Esophagus squamous epithelium (tissue), 5 donors: Measurements from ENCODE around the gene CCDC197. TPM values are rescaled to one million over a fixed set of nuclear protein-coding genes. Genes with fewer than 3 reads are reported as not detected.

Experiments used
- DNase-seq: peaks from one replicate; lab custom pipeline; 2025; lab: John Stamatoyannopoulos, UW
- H3K27ac ChIP-seq, 4 donors: fragments of 200-600 bp; sonication (generic); one replicate each; pipeline ENCODE4 v1.5.1; 2016 to 2019; ENCODE audit warnings: mild to moderate bottlenecking in 1 of 4
- H3K27me3 ChIP-seq, 4 donors: fragments of 200-600 bp; sonication (generic); 1 replicate in 3 of 4; 2 replicates in 1 of 4; pipeline versions ENCODE4 v1.5.1 to v1.6.0; 2017 to 2021; ENCODE audit warnings: antibody characterized with exemption in 1 of 4
- H3K36me3 ChIP-seq, 3 donors: fragments of 200-600 bp; sonication (generic); one replicate each; pipeline ENCODE4 v1.5.1; 2016 to 2019
- H3K4me1 ChIP-seq, 3 donors: fragments of 200-600 bp; sonication (generic); one replicate each; pipeline ENCODE4 v1.5.1; 2017 to 2019
- H3K4me3 ChIP-seq, 4 donors: fragments of 200-600 bp; sonication (generic); 1 replicate in 3 of 4; 2 replicates in 1 of 4; pipeline ENCODE4 v1.5.1; 2016 to 2019; ENCODE audit warnings: mild to moderate bottlenecking in 2 of 4, moderate library complexity in 1 of 4
- H3K9me3 ChIP-seq, 3 donors: fragments of 200-600 bp; sonication (generic); one replicate each; pipeline ENCODE4 v1.5.1; 2016 to 2019
- POLR2A ChIP-seq, 4 donors: fragments of 450-650 bp; IDR thresholded peaks; one replicate each; pipeline ENCODE4 v1.6.1; 2017; ENCODE audit warnings: antibody characterized with exemption in 4 of 4, mild to moderate bottlenecking in 4 of 4, moderate library complexity in 3 of 4
- WGBS, 2 donors: methylation state at CpG; one replicate each; pipeline ENCODE4 v1.1.5; 2018; 5-methylcytosine and 5-hydroxymethylcytosine counted together
- intact Hi-C: fragments of 100-400 bp; cut with DNase I; formaldehyde crosslinking; loops from one replicate; pipeline ENCODE4 v1.15.0; 2022
- total RNA-seq, 4 donors: library from RNA; depleted of rRNA; stranded (reverse); fragments of >200 nt; gene quantifications; one replicate each; pipeline ENCODE4 v1.1.0, GENCODE V29; 2016
- TF ChIP-seq, protein P1 (sequence below), 6 experiments: fragments of 450-650 bp in 4 of 6; fragments of 200-600 bp in 2 of 6; sonication (generic) in 2 of 6; IDR thresholded peaks; one replicate each; pipeline ENCODE4 v1.5.1; 2016 to 2019; ENCODE audit warnings: antibody characterized with exemption in 6 of 6, mild to moderate bottlenecking in 4 of 6, moderate library complexity in 4 of 6
- donor health status: DM: yes; HTN: yes; CAD: no.

CCDC197 gene
- total RNA-seq, 4 donors from 2014 or later = not detected

DNA sequence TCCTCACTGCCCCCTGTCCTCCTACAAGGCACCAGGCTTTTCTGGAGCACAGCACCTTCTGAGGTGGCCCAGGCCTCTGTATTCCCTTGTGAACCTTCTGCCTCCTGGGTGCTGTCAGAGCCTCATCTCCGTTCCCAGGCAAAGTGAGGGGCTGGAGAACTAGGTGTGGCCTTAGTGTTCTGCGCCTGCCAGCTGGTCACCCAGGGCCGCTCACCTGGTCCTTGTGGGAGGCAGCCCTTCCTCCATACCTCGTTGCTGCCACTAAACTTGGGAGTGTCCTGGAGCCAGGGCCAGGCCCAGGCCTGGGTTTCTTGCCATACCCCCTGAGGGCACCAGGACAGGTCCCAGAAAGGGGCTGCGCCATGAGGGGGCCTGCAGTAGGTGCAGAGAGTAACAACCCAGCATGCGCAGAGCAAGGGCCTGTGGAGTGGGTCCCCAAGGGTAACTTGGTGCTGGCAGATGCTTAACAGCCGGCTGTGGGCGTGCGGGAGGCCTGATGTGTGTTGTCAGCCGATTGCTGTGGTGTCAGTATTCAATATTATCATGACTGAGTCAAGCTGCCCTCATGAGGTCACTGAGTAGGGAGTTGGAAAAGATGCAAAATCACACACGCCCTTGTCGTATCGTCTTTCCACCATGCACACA is 46.1 kb downstream of the CCDC197 start:
- WGBS, 2 donors = 74 to 77% methylated on average over 7 to 9 of the region's 13 CpGs
- Histone ChIP-seq H3K4me3 (no peak overlapping the region), H3K4me1 (peaks cover 0 to 11% (median 0%) of the 10 kb centered on the region in 3 donors), H3K9me3 (no peaks in the 10 kb centered on the region), H3K27me3 (no peaks in the 10 kb centered on the region), H3K36me3 (peaks cover 4 to 57% (median 4%) of the 10 kb centered on the region in 3 donors), H3K27ac (no peak overlapping the region)
- intact Hi-C loops = no loop called here
- no peak for DNase-seq
- TF ChIP-seq POLR2A (IDR thresholded peaks at IDR 0.05) = no peak
- TF ChIP-seq, protein P1, sequence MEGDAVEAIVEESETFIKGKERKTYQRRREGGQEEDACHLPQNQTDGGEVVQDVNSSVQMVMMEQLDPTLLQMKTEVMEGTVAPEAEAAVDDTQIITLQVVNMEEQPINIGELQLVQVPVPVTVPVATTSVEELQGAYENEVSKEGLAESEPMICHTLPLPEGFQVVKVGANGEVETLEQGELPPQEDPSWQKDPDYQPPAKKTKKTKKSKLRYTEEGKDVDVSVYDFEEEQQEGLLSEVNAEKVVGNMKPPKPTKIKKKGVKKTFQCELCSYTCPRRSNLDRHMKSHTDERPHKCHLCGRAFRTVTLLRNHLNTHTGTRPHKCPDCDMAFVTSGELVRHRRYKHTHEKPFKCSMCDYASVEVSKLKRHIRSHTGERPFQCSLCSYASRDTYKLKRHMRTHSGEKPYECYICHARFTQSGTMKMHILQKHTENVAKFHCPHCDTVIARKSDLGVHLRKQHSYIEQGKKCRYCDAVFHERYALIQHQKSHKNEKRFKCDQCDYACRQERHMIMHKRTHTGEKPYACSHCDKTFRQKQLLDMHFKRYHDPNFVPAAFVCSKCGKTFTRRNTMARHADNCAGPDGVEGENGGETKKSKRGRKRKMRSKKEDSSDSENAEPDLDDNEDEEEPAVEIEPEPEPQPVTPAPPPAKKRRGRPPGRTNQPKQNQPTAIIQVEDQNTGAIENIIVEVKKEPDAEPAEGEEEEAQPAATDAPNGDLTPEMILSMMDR (IDR thresholded peaks at IDR 0.05) = no peak

DNA sequence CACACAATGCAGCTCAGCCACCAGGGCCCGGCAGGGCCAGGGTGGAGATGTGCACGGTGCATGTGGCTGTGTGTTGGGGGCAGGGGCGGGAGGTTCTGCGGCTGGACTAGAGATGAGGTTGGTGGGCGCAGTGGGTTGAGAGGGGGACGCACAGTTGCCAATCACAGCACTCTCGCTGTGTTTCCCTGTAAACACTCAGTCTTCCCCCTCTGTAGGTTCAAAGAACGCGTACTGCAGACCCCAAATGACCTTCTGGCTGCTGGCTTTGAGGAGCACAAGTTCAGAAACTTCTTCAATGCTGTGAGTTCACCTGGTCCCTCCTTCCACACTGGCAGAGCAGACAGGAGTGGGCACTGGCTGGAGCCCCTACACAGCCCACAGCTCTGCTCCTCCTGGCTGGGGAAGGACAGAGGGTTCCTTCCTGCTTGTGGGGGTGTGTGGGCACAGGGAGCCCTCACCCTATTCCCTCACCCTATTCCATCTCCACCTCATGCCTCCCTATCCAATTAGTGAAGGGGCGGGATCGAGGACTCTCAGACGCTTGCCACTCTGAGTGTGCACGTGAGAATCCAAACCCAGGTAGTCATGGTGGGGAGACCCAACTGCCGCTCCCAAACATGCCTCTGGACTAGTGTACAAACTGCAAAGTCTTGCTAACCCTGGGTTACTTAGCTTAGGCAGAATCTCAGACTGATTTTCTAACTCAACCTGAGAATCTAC is 46.8 kb downstream of the CCDC197 start:
- Histone ChIP-seq H3K9me3 (no peaks in the 10 kb centered on the region), H3K36me3 (peaks cover 9 to 63% (median 9%) of the 10 kb centered on the region in 3 donors), H3K27ac (no peak overlapping the region), H3K27me3 (no peaks in the 10 kb centered on the region), H3K4me1 (peaks cover 0 to 11% (median 0%) of the 10 kb centered on the region in 3 donors), H3K4me3 (no peak overlapping the region)
- WGBS, 2 donors = 89 to 95% methylated on average over 6 to 7 of the region's 14 CpGs
- intact Hi-C loops = no loop called here
- TF ChIP-seq POLR2A (IDR thresholded peaks at IDR 0.05) = no peak
- TF ChIP-seq, protein P1 (IDR thresholded peaks at IDR 0.05) = no peak
- DNase-seq = no peak

DNA sequence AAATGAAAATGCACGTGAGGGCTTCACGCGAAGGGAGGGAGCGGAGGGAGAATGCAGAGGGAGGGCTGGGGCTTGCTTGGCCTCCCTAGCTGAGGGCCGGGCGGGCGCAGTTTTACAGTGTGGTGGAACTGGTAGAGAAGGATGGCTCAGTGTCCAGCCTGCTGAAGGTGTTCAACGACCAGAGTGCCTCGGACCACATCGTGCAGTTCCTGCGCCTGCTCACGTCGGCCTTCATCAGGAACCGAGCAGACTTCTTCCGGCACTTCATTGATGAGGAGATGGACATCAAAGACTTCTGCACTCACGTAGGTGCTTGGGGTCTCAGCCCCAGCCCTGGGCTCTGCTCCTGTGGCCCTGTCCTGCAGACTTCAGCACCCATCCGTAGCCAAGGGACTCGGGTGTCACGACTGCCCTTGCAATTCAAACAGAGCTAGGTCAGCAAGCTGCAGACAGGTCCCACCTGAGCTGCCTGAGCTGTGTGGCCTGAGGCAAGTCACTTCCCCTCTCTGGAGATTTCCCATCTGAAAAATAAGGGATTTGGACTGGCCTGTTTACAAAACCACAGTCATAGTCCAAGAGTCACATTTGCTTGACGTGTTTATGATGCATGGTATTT is 47.5 kb downstream of the CCDC197 start:
- H3K36me3 ChIP-seq = peaks cover 9 to 70% (median 15%) of the 10 kb centered on the region in 3 donors
- WGBS, 2 donors = 91 to 93% methylated on average over 14 to 16 of the region's 20 CpGs
- H3K27me3 ChIP-seq = no peaks in the 10 kb centered on the region
- TF ChIP-seq POLR2A (IDR thresholded peaks at IDR 0.05) = no peak
- TF ChIP-seq, protein P1 (IDR thresholded peaks at IDR 0.05) = no peak
- intact Hi-C loops = no loop called here
- no peak for DNase-seq
- H3K4me3 ChIP-seq = no peak overlapping the region
- H3K27ac ChIP-seq = no peak overlapping the region
- no peaks in the 10 kb centered on the region for H3K9me3 ChIP-seq
- H3K4me1 ChIP-seq = peaks cover 0 to 11% (median 0%) of the 10 kb centered on the region in 3 donors

DNA sequence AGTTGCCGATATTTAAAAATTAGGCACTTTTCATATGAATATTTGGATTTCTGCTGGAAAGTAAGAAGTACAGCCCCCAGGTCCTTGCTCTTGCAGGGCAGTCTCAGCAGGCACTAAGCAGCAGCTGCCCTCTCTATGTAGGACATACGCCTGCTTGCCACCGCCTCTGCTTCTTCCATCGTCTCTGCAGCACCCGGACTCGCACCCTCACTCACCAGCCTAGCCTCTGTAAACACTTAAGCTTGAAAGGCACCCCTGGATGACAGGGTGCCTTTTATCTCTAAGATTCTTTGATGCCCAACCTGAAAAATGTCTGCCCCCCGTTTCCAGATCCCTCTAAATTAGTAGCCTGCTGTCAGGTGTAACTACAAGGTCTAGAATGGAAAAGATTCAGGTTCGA is 48.0 kb downstream of the CCDC197 start:
- Histone ChIP-seq H3K36me3 (peaks cover 9 to 75% (median 20%) of the 10 kb centered on the region in 3 donors), H3K4me3 (no peak overlapping the region), H3K9me3 (no peaks in the 10 kb centered on the region), H3K27ac (no peak overlapping the region), H3K27me3 (no peaks in the 10 kb centered on the region), H3K4me1 (peaks cover 0 to 11% (median 0%) of the 10 kb centered on the region in 3 donors)
- no peak for DNase-seq
- 91 to 93% methylated on average over 7 to 8 of the region's 8 CpGs for WGBS, 2 donors
- TF ChIP-seq, protein P1 (IDR thresholded peaks at IDR 0.05) = no peak
- no peak for TF ChIP-seq POLR2A (IDR thresholded peaks at IDR 0.05)
- intact Hi-C loops = no loop called here
